Activated CD4-positive, alpha-beta T cell treated with anti-CD3 and anti-CD28 coated beads, Interleukin-2, amount 10 ng/mL, durations not matched to agents 24 days and 14 days (primary cell): ENCODE measurements around the gene DDT. TPM values are rescaled to one million over a fixed set of nuclear protein-coding genes. Genes with fewer than 3 reads are reported as not detected.
"Not testable (repeated sequence)": the region's sequence is repeated elsewhere in the genome, so short reads cannot be mapped to it uniquely, and the experiment has no call there.

Experiments used
- DNase-seq: peaks from one replicate; pipeline ENCODE4 v3.0.0; 2022
- H3K27ac Mint-ChIP-seq: one replicate; pipeline ENCODE4 v1.8.0; 2022; ENCODE audit warnings: mild to moderate bottlenecking, mixed read lengths
- H3K27me3 Mint-ChIP-seq: one replicate; pipeline ENCODE4 v1.8.0; 2022; ENCODE audit warnings: mixed read lengths
- H3K36me3 Mint-ChIP-seq: one replicate; pipeline ENCODE4 v1.8.0; 2022; ENCODE audit warnings: low read depth, mild to moderate bottlenecking, mixed read lengths
- H3K4me1 Mint-ChIP-seq: one replicate; pipeline ENCODE4 v1.8.0; 2021; ENCODE audit warnings: mixed read lengths
- H3K4me3 Mint-ChIP-seq: one replicate; pipeline ENCODE4 v1.8.0; 2022; ENCODE audit warnings: mild to moderate bottlenecking, moderate library complexity, mixed read lengths
- H3K9me3 Mint-ChIP-seq: one replicate; pipeline ENCODE4 v1.8.0; 2021; ENCODE audit warnings: mixed read lengths
- intact Hi-C: fragments of 100-400 bp; cut with micrococcal nuclease; formaldehyde crosslinking; loops from one replicate; pipeline ENCODE4 v1.15.1; 2023
- total RNA-seq: library from RNA; stranded (reverse); gene quantifications from 2 replicates; pipeline ENCODE4 v1.2.3, GENCODE V29; 2022

Gene DDT
- total RNA-seq, 1 donor from 2014 or later = 106 TPM

DNA sequence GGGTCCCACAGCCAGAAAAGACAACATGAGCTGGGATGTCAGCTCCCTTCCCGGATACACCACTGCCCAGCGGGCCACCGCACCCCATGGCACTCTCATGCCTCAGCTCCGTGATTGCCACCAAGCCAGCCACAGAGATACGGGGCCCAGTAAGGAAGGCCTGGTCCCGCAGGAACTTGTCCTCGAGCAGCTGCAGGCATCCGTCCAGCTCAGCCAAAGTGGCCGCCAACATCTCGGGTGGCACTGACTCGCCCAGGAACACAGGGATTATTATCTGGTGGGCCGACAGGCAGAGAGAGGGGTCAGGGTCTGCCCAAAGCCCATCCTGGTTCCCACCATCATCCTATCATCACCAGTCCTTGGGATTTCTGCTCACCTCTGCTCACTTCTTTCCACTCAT is 3.1 kb upstream of the DDT start:
- H3K36me3 Mint-ChIP-seq, H3K4me3 Mint-ChIP-seq, H3K27me3 Mint-ChIP-seq, H3K9me3 Mint-ChIP-seq, H3K27ac Mint-ChIP-seq, intact Hi-C loops, DNase-seq, H3K4me1 Mint-ChIP-seq: not testable (repeated sequence)

DNA sequence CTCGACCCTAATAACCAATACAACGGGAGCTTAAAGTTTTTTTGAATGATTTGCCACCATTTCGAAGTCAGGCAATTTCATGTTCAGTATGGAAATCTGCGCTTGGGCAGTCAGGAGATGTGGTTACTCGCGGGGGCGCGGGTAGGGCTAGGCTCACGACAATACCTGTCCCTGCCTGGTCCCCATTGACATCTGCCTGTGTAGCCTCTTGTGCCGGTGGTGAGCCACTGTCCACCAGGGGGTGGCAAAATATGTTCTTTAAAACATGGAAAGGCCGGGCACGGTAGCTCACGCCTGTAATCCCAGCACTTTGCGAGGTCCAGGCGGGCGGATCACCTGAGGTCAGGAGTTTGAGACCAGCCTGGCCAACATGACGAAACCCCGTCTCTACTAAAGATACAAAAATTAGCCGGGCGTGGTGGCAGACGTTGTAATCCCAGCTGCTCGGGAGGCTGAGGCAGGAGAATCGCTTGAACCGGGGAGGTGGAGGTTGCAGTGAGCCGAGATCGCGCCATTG is 653 bp upstream of the DDT start:
- intact Hi-C loops, H3K9me3 Mint-ChIP-seq, H3K4me3 Mint-ChIP-seq, DNase-seq, H3K27ac Mint-ChIP-seq, H3K27me3 Mint-ChIP-seq: not testable (repeated sequence)
- Mint-ChIP-seq H3K4me1 (peaks cover 14% of the 10 kb centered on the region), H3K36me3 (peaks cover 15% of the 10 kb centered on the region)

DNA sequence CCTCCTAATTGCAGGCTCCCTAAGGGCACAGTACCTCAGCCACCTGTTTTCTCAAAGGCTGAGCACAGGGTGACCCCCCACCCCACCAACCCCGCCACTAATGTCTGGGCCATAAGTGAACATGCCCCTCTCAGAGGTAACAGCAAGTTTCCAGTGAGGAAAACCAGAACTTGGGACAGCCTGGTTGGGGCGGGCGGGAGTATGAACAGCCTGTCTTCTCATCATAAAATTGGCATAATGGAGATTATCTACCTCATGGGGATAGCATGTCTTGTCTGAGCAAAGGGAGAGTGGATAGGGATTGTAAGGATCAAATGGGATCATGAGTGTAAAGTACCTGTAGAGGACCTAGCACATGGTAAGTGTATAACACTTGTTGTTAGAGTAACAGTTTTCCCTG is 2.3 kb downstream of the DDT start:
- H3K27ac Mint-ChIP-seq, H3K9me3 Mint-ChIP-seq, H3K27me3 Mint-ChIP-seq, DNase-seq, intact Hi-C loops: not testable (repeated sequence)
- Mint-ChIP-seq H3K36me3 (peaks cover 23% of the 10 kb centered on the region), H3K4me1 (peaks cover 24% of the 10 kb centered on the region), H3K4me3 (peak overlapping the region; percentile 61)

DNA sequence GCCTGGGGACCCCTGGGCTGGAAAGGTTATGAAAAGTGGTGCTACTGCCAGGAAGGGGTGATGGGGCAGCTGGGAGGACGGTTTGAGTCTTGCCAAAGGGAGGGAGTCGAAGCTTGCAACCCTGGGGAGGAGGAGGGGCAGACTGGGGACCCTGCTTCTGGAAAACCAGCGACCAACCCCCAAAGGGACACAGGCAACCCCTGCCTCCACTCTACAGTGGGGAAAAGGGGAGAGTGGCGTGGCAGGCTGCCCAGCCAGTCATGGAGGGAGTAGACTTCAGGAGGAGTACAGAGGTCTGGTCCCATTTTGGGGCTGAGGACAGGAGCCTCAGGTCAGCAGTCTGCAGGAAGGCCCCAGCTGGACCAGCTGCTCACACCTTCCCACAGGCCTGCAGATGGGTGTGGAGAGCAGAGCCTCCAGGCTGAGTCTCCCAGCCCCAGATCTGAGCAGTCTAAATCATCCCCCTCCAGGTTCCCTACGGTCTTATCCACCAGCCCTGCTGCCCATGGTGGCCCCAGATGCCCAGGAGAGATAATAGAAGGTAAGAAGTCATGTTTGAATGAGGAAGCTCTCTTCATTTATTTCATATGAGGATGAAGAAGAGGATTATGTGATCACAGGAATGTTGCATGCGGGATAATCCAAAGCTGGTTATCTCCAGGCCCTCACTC is 3.3 kb downstream of the DDT start:
- Mint-ChIP-seq H3K27me3 (no peaks in the 10 kb centered on the region), H3K4me1 (peaks cover 24% of the 10 kb centered on the region), H3K4me3 (peak overlapping the region; percentile 35), H3K36me3 (peaks cover 23% of the 10 kb centered on the region), H3K27ac (peak overlapping the region; percentile 8), H3K9me3 (no peaks in the 10 kb centered on the region)
- no peak for DNase-seq
- intact Hi-C loops = no loop called here

DNA sequence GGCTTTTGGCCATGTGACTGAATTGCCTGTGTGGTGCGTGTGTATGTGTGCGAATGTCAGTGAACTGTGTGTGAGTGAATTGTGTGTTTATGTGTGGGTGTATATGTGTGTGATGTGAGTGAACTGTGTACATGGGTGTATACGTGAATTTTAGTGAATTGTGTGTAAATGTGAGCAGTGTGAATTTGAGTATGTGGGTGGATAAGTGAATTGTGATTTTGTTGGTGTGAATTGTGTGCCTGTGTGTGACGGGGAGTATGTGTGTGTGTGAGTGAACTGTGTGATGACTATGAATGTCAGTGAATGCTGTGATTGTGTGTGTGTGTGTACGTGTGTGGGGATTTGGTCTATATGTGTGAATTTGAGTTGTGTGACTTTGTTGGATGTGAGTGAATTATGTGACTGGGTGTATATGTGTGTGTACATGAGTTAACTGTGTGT is 4.0 kb downstream of the DDT start:
- intact Hi-C loops = no loop called here
- peak overlapping the region; percentile 49 for H3K27ac Mint-ChIP-seq
- no peak for DNase-seq
- H3K36me3 Mint-ChIP-seq = peaks cover 23% of the 10 kb centered on the region
- H3K4me3 Mint-ChIP-seq = peak overlapping the region; percentile 35
- peaks cover 24% of the 10 kb centered on the region for H3K4me1 Mint-ChIP-seq
- H3K9me3 Mint-ChIP-seq = no peaks in the 10 kb centered on the region
- H3K27me3 Mint-ChIP-seq = no peaks in the 10 kb centered on the region

DNA sequence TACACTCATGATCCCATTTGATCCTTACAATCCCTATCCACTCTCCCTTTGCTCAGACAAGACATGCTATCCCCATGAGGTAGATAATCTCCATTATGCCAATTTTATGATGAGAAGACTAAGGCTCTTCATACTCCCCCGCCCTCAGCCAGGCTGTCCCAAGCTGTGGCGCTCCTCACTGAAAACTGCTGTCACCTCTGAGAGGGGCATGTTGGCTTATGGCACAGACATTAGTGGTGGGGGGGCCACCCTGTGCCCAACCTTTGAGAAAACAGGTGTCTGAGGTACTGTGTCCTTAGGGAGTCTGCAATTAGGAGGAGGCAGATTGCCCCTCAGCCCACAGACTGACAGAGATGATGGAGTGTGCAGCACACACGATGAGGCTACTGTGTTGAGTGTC is 5.2 kb downstream of the DDT start:
- intact Hi-C loops = no loop called here
- Mint-ChIP-seq H3K27me3 (no peaks in the 10 kb centered on the region), H3K27ac (no peak overlapping the region), H3K4me1 (peaks cover 24% of the 10 kb centered on the region), H3K9me3 (no peaks in the 10 kb centered on the region), H3K4me3 (peak overlapping the region; percentile 50), H3K36me3 (peaks cover 23% of the 10 kb centered on the region)
- no peak for DNase-seq

DNA sequence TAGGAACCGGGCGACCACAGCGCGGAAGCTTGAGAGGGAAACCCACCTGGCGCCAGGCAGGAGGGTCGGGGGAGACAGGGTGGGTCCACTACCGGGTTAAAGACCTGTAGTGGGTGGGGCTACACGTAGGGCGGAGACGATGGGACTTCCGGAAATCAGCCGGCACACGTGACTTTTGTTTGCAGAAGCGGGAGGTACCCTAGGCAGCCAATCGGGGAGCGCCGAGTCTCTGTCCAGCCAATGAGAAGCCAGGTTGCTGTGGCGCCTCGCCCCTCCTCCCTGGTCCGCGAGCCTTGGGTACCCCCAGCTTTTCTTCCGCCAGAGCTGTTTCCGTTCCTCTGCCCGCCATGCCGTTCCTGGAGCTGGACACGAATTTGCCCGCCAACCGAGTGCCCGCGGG is 7.7 kb downstream of the DDT start, which contains the start of gene DDTL:
DDTL (plus strand) TSS at position 321 of the 400 bp plus-strand sequence; CDS start at position 348, 27 bp downstream.
- H3K4me3 Mint-ChIP-seq, H3K27me3 Mint-ChIP-seq, H3K9me3 Mint-ChIP-seq, H3K27ac Mint-ChIP-seq, DNase-seq, intact Hi-C loops: not testable (repeated sequence)
- H3K36me3 Mint-ChIP-seq = peaks cover 20% of the 10 kb centered on the region
- H3K4me1 Mint-ChIP-seq = peaks cover 20% of the 10 kb centered on the region

DNA sequence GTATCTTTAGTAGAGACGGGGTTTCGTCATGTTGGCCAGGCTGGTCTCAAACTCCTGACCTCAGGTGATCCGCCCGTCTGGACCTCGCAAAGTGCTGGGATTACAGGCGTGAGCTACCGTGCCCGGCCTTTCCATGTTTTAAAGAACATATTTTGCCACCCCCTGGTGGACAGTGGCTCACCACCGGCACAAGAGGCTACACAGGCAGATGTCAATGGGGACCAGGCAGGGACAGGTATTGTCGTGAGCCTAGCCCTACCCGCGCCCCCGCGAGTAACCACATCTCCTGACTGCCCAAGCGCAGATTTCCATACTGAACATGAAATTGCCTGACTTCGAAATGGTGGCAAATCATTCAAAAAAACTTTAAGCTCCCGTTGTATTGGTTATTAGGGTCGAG is 8.1 kb downstream of the DDT start:
- H3K27me3 Mint-ChIP-seq, intact Hi-C loops, H3K27ac Mint-ChIP-seq, H3K4me3 Mint-ChIP-seq, H3K9me3 Mint-ChIP-seq, DNase-seq: not testable (repeated sequence)
- H3K36me3 Mint-ChIP-seq = peaks cover 17% of the 10 kb centered on the region
- peaks cover 18% of the 10 kb centered on the region for H3K4me1 Mint-ChIP-seq

DNA sequence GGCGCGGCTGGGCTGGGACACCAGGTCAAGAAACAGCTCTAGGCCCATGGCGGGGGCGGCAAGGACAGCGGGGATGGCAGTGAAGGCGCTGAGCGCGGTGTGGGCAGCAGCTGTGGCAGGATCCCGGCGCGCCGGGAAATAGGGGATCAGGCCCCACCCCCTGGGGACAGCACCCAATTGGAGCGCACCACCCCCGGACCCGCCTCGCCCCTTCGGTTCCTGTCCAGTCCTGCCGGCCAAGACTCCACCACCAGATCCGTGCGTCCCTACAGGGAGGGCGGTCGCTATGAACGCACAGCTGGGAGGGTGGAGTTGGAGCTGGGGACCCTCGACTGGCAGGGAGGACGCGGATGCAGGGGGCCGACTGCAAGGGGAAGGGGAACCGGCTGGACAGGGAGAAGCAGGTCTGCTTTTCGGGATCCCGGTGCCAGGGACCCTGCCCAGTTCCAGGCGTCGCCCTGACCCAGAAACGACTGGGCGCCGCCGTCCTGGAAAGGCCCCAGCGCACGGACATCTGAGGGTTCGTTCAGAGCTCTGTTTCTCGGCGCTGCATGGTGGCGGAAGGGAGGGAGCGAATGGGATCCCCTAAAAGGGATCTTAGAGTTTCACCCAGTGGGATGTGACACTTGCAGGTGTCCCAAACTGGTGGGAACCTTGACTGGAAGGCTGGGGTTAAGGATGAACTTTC is 13.0 kb downstream of the DDT start, which contains the start of gene GSTT2B:
GSTT2B (minus strand) TSS at position 112 of the 688 bp plus-strand sequence; CDS start at position 48, 64 bp downstream.
- H3K4me3 Mint-ChIP-seq, H3K27ac Mint-ChIP-seq, DNase-seq, H3K4me1 Mint-ChIP-seq, H3K36me3 Mint-ChIP-seq, H3K27me3 Mint-ChIP-seq, H3K9me3 Mint-ChIP-seq, intact Hi-C loops: not testable (repeated sequence)

DNA sequence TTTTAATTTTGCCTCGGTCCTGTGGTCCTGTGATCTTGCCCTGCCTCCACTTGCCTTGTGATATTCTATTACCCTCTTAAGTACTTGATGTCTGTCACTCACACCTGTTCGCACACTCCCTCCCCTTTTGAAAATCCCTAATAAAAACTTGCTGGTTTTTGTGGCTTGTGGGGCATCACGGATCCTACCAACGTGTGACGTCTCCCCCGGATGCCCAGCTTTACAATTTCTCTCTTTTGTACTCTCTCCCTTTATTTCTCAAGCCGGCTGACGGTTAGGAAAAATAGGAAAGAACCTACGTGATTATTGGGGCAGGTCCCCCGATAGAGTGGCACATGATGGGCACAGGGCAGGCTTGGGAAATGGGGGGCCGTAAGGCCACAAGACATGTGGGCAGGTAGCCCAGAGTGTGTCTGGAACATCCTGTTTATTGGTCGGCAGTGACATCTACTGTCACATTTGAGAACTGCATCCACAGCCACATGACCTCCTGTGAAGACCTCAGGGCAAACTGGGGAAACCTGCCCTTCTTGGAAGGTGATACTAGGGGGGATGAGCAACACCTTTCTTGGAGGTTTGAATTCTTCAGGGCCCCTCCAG is 17.8 kb downstream of the DDT start:
- H3K27me3 Mint-ChIP-seq, H3K4me1 Mint-ChIP-seq, H3K4me3 Mint-ChIP-seq, H3K9me3 Mint-ChIP-seq, H3K36me3 Mint-ChIP-seq: not testable (repeated sequence)
- peak; percentile 95 for DNase-seq
- intact Hi-C loops = loop anchor here (5.0 kb wide), 1 partner anchor 94 kb away; no protein-coding TSS in a partner anchor
- H3K27ac Mint-ChIP-seq = peak overlapping the region; percentile 61

DNA sequence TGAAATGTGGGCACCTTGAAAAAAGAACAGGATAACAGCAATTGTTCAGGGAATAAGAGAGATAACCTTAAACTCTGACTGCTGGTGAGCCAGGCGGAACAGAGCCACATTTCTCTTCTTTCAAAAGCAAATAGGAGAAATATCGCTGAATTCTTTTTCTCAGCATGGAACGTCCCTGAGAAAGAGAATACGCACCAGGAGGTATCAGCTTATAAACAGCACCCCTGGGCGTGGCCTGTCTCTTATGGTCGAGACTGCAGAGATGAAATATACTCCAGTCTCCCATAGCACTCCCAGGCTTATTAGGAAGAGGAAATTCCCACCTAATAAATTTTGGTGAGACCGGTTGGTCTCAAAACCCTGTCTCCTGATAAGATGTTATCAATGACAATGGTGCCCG is 18.4 kb downstream of the DDT start:
- H3K27ac Mint-ChIP-seq, DNase-seq, H3K36me3 Mint-ChIP-seq, H3K4me1 Mint-ChIP-seq, H3K4me3 Mint-ChIP-seq, H3K9me3 Mint-ChIP-seq, H3K27me3 Mint-ChIP-seq: not testable (repeated sequence)
- intact Hi-C loops = loop anchor here (5.0 kb wide), 1 partner anchor 94 kb away; no protein-coding TSS in a partner anchor

DNA sequence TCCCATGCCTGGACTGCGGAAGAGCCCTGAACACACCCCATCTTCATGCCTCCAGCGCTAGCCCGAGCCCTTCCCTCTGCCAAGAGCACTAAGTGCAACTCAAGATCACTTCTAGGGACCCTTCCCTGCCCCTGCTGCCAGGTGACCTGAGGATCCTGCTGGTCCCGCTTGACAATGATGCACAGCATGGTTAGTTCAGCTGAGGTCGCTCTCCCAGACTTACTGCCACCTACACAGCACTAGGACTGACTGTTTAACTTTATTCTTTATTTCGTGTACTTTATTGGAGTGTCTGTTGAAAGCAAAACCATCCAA is 19.3 kb downstream of the DDT start:
- not testable (repeated sequence) for DNase-seq, H3K4me3 Mint-ChIP-seq, H3K27me3 Mint-ChIP-seq, H3K9me3 Mint-ChIP-seq, H3K27ac Mint-ChIP-seq, H3K4me1 Mint-ChIP-seq, H3K36me3 Mint-ChIP-seq
- intact Hi-C loops = loop anchor here (5.0 kb wide), 1 partner anchor 93 kb away; no protein-coding TSS in a partner anchor

DNA sequence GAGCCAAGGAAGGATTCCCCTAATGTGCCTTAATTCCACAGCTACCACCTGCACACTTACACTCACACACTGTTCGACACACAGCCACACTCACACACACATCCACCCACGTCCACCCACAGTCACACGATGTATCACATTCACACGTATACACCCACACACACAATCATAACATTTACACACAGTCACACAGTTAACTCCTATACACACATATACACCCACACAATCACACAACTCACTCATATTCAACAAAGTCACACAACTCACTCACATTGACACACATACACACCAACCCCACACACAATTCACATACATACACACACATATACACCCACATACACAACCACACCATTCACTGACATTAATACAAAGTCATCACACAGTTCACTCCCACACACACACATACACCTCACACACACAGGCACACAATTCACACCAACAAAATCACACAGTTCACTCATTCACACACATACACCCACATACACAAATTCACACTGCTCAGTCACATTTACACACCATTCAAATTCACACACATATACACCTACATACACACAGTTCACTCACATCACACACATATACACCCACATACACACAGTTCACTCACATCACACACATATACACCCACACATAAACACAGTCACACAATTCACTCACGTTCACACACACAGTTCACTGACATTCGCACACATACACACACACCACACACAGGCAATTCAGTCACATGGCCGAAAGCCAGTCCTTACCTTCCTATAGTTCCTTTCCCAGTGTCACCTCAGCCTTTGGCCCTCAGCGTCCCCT is 19.8 kb downstream of the DDT start:
- intact Hi-C loops, H3K27me3 Mint-ChIP-seq, H3K4me3 Mint-ChIP-seq, H3K27ac Mint-ChIP-seq, H3K4me1 Mint-ChIP-seq, H3K9me3 Mint-ChIP-seq, DNase-seq, H3K36me3 Mint-ChIP-seq: not testable (repeated sequence)
